Right cardiac atrium (tissue), 5 donors: ENCODE measurements around the gene TSPAN9. TPM values are rescaled to one million over a fixed set of nuclear protein-coding genes. Genes with fewer than 3 reads are reported as not detected.
A peak's percentile ranks its signal among the peaks of the same experiment; 100 is the strongest.

Experiments
- ATAC-seq, 2 donors: fragments of 200-7000 bp; cut with Tn5 transposase; one replicate each; pipeline versions ENCODE4 v1.8.0 to v1.9.1; 2020; ENCODE audit warnings: moderate library complexity in 2 of 2, mild to moderate bottlenecking in 1 of 2
- DNase-seq, 3 donors: peaks; one replicate each; pipeline ENCODE4 v3.0.0-alpha.2; 2020
- H3K27ac ChIP-seq: one replicate; pipeline ENCODE4 v1.5.1; 2013; ENCODE audit warnings: mild to moderate bottlenecking, low read length, control low read depth, moderate library complexity
- H3K27me3 ChIP-seq: one replicate; pipeline ENCODE4 v1.6.1; 2013; ENCODE audit not compliant: control insufficient read depth, insufficient read depth
- H3K4me1 ChIP-seq: one replicate; pipeline ENCODE4 v1.6.1; 2013; ENCODE audit warnings: low read length; ENCODE audit not compliant: control insufficient read depth, insufficient read depth
- H3K4me3 ChIP-seq: one replicate; pipeline ENCODE4 v1.5.1; 2013; ENCODE audit warnings: low read length, control low read depth
- H3K9me3 ChIP-seq: one replicate; pipeline ENCODE4 v1.6.1; 2013; ENCODE audit warnings: low read length; ENCODE audit not compliant: control insufficient read depth
- WGBS: extraction: QIAGEN DNeasy Blood & Tissue Kit; methylation state at CpG from one replicate; pipeline ENCODE4 v1.1.7; 2013; 5-methylcytosine and 5-hydroxymethylcytosine counted together
- intact Hi-C, 4 donors: fragments of 100-400 bp; cut with DNase I; formaldehyde crosslinking; loops; one replicate each; pipeline versions ENCODE4 v1.11.0 to v1.14.0; 2022 to 2023
- polyA plus RNA-seq: library from polyadenylated mRNA; stranded (reverse); fragments of 200-250 nt; gene quantifications from one replicate; pipeline ENCODE4 v1.2.3, GENCODE V29; 2013
- total RNA-seq, 4 donors: library from RNA; stranded (reverse); fragmentation: NEBNext Ultra II Directional; extraction: Animal tissue kit (Norgen Biotek cat#: 25700); gene quantifications; one replicate each; pipeline ENCODE4 v1.2.1, GENCODE V29; 2021
- donor health status: healthy with polysubstance abuse.
- donor health status: DM: no; HTN: yes; CAD: no.
- donor health status: DM: no; HTN: no; CAD: no.
- donor health status: DM: no; HTN: yes; CAD: no; lungs with severe emphysema.
- donor health status: DM: yes; HTN: yes; CAD: no.

TSPAN9 gene
- total and polyA plus RNA-seq, 5 donors: 121 to 184 (median 161) TPM

GRCh38 chr12:3202096-3202495, 124.9 kb downstream of the TSPAN9 start:
- peak overlapping the region; percentile 45 for H3K4me3 ChIP-seq
- no peak for DNase-seq
- intact Hi-C loops: loop anchor here (5.0 to 10.0 kb wide), 6 partner anchors 65 to 130 kb away; partner anchors contain the start of gene TSPAN9 (in 1 of the 4)
- WGBS: 51% methylated on average over 11 of the region's 11 CpGs
- no peaks in the 10 kb centered on the region for H3K27me3 ChIP-seq
- no peaks in the 10 kb centered on the region for H3K9me3 ChIP-seq
- H3K27ac ChIP-seq: peak overlapping the region; percentile 92
- no peak for ATAC-seq
- H3K4me1 ChIP-seq: peaks cover 15% of the 10 kb centered on the region

- intact Hi-C loops: loop anchor here (5.0 to 10.0 kb wide), 6 partner anchors 66 to 131 kb away; partner anchors contain the start of gene TSPAN9 (in 1 of the 4)
- WGBS: 21% methylated on average over 8 of the region's 8 CpGs
- ATAC-seq (peak; percentile 7 to 37), DNase-seq (peak in 2 of 3 donors; percentile 83 to 84)
- Histone ChIP-seq H3K27me3 (no peaks in the 10 kb centered on the region), H3K27ac (peak overlapping the region; percentile 92), H3K4me3 (peak overlapping the region; percentile 45), H3K9me3 (no peaks in the 10 kb centered on the region), H3K4me1 (peaks cover 15% of the 10 kb centered on the region)
Measured at GRCh38 chr12:3202734-3203446, 125.7 kb downstream of the TSPAN9 start.

GRCh38 chr12:3203713-3204112, 126.5 kb downstream of the TSPAN9 start:
- intact Hi-C loops: loop anchor here (5.0 to 10.0 kb wide), 6 partner anchors 66 to 131 kb away; partner anchors contain the start of gene TSPAN9 (in 1 of the 4)
- Histone ChIP-seq H3K27ac (peak overlapping the region; percentile 21), H3K9me3 (no peaks in the 10 kb centered on the region), H3K27me3 (no peaks in the 10 kb centered on the region), H3K4me1 (peaks cover 15% of the 10 kb centered on the region), H3K4me3 (no peak overlapping the region)
- 44% methylated on average over 2 of the region's 2 CpGs for WGBS
- ATAC-seq (no peak), DNase-seq (no peak)

- peaks cover 15% of the 10 kb centered on the region for H3K4me1 ChIP-seq
- H3K27ac ChIP-seq: peak overlapping the region; percentile 70
- 86% methylated on average over 10 of the region's 10 CpGs for WGBS
- DNase-seq: no peak
- intact Hi-C loops: loop anchor here (5.0 to 10.0 kb wide), 6 partner anchors 67 to 132 kb away; partner anchors contain the start of gene TSPAN9 (in 1 of the 4)
- no peaks in the 10 kb centered on the region for H3K9me3 ChIP-seq
- H3K27me3 ChIP-seq: no peaks in the 10 kb centered on the region
- ATAC-seq: peak in 1 of 2 donors; percentile 2
- no peak overlapping the region for H3K4me3 ChIP-seq
Measured at GRCh38 chr12:3204143-3204542, 127.0 kb downstream of the TSPAN9 start.

- DNase-seq: peak in 1 of 3 donors; percentile 68
- Histone ChIP-seq H3K27ac (peak overlapping the region; percentile 90), H3K27me3 (no peaks in the 10 kb centered on the region), H3K4me3 (no peak overlapping the region), H3K4me1 (peaks cover 13% of the 10 kb centered on the region), H3K9me3 (no peaks in the 10 kb centered on the region)
- 60% methylated on average over 16 of the region's 16 CpGs for WGBS
- peak in 1 of 2 donors; percentile 4 for ATAC-seq
- intact Hi-C loops: loop anchor here (5.0 to 10.0 kb wide), 6 partner anchors 67 to 133 kb away; partner anchors contain the start of gene TSPAN9 (in 1 of the 4)
Measured at GRCh38 chr12:3204730-3205531, 127.8 kb downstream of the TSPAN9 start.

- peak overlapping the region; percentile 90 for H3K27ac ChIP-seq
- DNase-seq (peak in 1 of 3 donors; percentile 60), ATAC-seq (peak; percentile 3 to 17)
- no peaks in the 10 kb centered on the region for H3K9me3 ChIP-seq
- H3K4me1 ChIP-seq: peaks cover 13% of the 10 kb centered on the region
- WGBS: 43% methylated on average over 13 of the region's 13 CpGs
- no peak overlapping the region for H3K4me3 ChIP-seq
- H3K27me3 ChIP-seq: no peaks in the 10 kb centered on the region
- intact Hi-C loops: loop anchor here in 3 of 4 donors (10.0 kb wide), 2 partner anchors 69 to 131 kb away; partner anchors contain the start of gene TSPAN9 (in 1 of the 3)
Measured at GRCh38 chr12:3205742-3206519, 128.8 kb downstream of the TSPAN9 start.

GRCh38 chr12:3206536-3207072, 129.4 kb downstream of the TSPAN9 start:
- no peak overlapping the region for H3K4me3 ChIP-seq
- DNase-seq: peak in 1 of 3 donors; percentile 4
- no peaks in the 10 kb centered on the region for H3K9me3 ChIP-seq
- peaks cover 13% of the 10 kb centered on the region for H3K4me1 ChIP-seq
- no peak for ATAC-seq
- WGBS: 82% methylated on average over 5 of the region's 5 CpGs
- peak overlapping the region; percentile 90 for H3K27ac ChIP-seq
- no peaks in the 10 kb centered on the region for H3K27me3 ChIP-seq
- intact Hi-C loops: loop anchor here in 3 of 4 donors (10.0 kb wide), 2 partner anchors 68 to 132 kb away; partner anchors contain the start of gene TSPAN9 (in 1 of the 3)

GRCh38 chr12:3207175-3207574, 130.0 kb downstream of the TSPAN9 start:
- peak overlapping the region; percentile 90 for H3K27ac ChIP-seq
- intact Hi-C loops: loop anchor here in 3 of 4 donors (10.0 kb wide), 2 partner anchors 68 to 132 kb away; partner anchors contain the start of gene TSPAN9 (in 1 of the 3)
- H3K4me3 ChIP-seq: no peak overlapping the region
- 63% methylated on average over 7 of the region's 7 CpGs for WGBS
- DNase-seq: peak in 1 of 3 donors; percentile 45
- H3K4me1 ChIP-seq: peaks cover 13% of the 10 kb centered on the region
- H3K9me3 ChIP-seq: no peaks in the 10 kb centered on the region
- ATAC-seq: peak in 1 of 2 donors; percentile 4
- no peaks in the 10 kb centered on the region for H3K27me3 ChIP-seq

- H3K9me3 ChIP-seq: no peaks in the 10 kb centered on the region
- H3K27me3 ChIP-seq: no peaks in the 10 kb centered on the region
- ATAC-seq (peak in 1 of 2 donors; percentile 13), DNase-seq (peak in 1 of 3 donors; percentile 60)
- WGBS: 72% methylated on average over 13 of the region's 13 CpGs
- intact Hi-C loops: loop anchor here in 3 of 4 donors (10.0 kb wide), 2 partner anchors 67 to 133 kb away; partner anchors contain the start of gene TSPAN9 (in 1 of the 3)
- H3K4me3 ChIP-seq: no peak overlapping the region
- H3K4me1 ChIP-seq: peaks cover 13% of the 10 kb centered on the region
- peak overlapping the region; percentile 90 for H3K27ac ChIP-seq
Measured at GRCh38 chr12:3207858-3208257, 130.7 kb downstream of the TSPAN9 start.

GRCh38 chr12:3213188-3213587, 136.0 kb downstream of the TSPAN9 start:
- Histone ChIP-seq H3K4me3 (no peak overlapping the region), H3K27me3 (no peaks in the 10 kb centered on the region), H3K27ac (peak overlapping the region; percentile 40), H3K4me1 (peaks cover 12% of the 10 kb centered on the region), H3K9me3 (no peaks in the 10 kb centered on the region)
- peak; percentile 56 to 72 for ATAC-seq
- WGBS: 47% methylated on average over 9 of the region's 9 CpGs
- peak; percentile 64 to 86 (median 76) for DNase-seq
- intact Hi-C loops: no loop called here
